CMK (cell line): ENCODE results near the gene FAM89A.
"Not testable (repeated sequence)": the region's sequence is repeated elsewhere in the genome, so short reads cannot be mapped to it uniquely, and the experiment has no call there.

Experiments
- DNase-seq: peaks from one replicate; pipeline ENCODE4 v3.0.0-alpha.2; 2010; ENCODE audit warnings: low read depth

FAM89A gene

GRCh38 chr1:231029841-231030240 is 10.2 kb downstream of the FAM89A start:
- DNase-seq = no peak

- DNase-seq = not testable (repeated sequence)
Measured at GRCh38 chr1:231029247-231029646, 10.8 kb downstream of the FAM89A start.

- DNase-seq = no peak
Measured at GRCh38 chr1:231028682-231029081, 11.4 kb downstream of the FAM89A start.

GRCh38 chr1:231027971-231028370 is 12.1 kb downstream of the FAM89A start:
- DNase-seq = no peak

- no peak for DNase-seq
Measured at GRCh38 chr1:231027136-231027925, 12.7 kb downstream of the FAM89A start.

GRCh38 chr1:231026576-231026975 is 13.5 kb downstream of the FAM89A start:
- no peak for DNase-seq

GRCh38 chr1:231023150-231023549 is 16.9 kb downstream of the FAM89A start:
- DNase-seq = no peak

- DNase-seq = not testable (repeated sequence)
Measured at GRCh38 chr1:231022543-231022942, 17.5 kb downstream of the FAM89A start.

- no peak for DNase-seq
Measured at GRCh38 chr1:231021540-231022031, 18.5 kb downstream of the FAM89A start.

- DNase-seq = no peak
Measured at GRCh38 chr1:231020816-231021215, 19.2 kb downstream of the FAM89A start.

- DNase-seq = no peak
Measured at GRCh38 chr1:231020139-231020601, 19.9 kb downstream of the FAM89A start.

- DNase-seq = no peak
Measured at GRCh38 chr1:231019711-231020110, 20.3 kb downstream of the FAM89A start.

- no peak for DNase-seq
Measured at GRCh38 chr1:231016966-231017365, 23.1 kb downstream of the FAM89A start.

- DNase-seq = no peak
Measured at GRCh38 chr1:231016234-231016633, 23.8 kb downstream of the FAM89A start.

GRCh38 chr1:231013391-231014015 is 26.6 kb downstream of the FAM89A start:
- no peak for DNase-seq

- no peak for DNase-seq
Measured at GRCh38 chr1:231011963-231012362, 28.1 kb downstream of the FAM89A start.

- no peak for DNase-seq
Measured at GRCh38 chr1:231011360-231011759, 28.7 kb downstream of the FAM89A start.

GRCh38 chr1:231007535-231007934 is 32.5 kb downstream of the FAM89A start:
- DNase-seq = not testable (repeated sequence)

- DNase-seq = no peak
Measured at GRCh38 chr1:231001892-231002291, 38.2 kb downstream of the FAM89A start.

- no peak for DNase-seq
Measured at GRCh38 chr1:231000639-231001038, 39.4 kb downstream of the FAM89A start.

- no peak for DNase-seq
Measured at GRCh38 chr1:231000201-231000600, 39.9 kb downstream of the FAM89A start.

- no peak for DNase-seq
Measured at GRCh38 chr1:230994860-230995259, 45.2 kb downstream of the FAM89A start.

GRCh38 chr1:230992100-230992774 is 47.8 kb downstream of the FAM89A start:
- DNase-seq = no peak
